Measurements from ENCODE around the gene TUBGCP3.

Gene TUBGCP3

DNA sequence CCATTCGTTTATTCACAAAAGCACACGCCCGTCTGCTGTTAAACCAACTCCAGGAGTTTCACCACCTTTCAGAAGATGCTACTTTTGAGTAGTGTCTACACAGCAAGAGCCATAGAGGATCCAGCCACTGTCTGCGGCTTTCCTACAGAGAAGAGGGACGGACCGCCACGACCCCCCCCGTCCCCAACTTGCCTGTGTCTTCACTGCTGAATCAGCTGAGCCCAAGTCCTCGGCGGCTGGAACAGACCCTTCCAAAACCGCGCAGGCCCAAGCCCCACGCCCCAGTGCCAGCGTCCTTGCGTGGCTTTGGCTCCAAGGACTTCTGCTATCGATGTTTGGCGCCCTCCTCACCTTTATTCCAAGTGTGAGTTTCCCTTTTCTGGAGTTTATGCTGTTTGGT, 146.7 kb downstream of the TUBGCP3 start:
- Mint-ChIP-seq H3K4me1 (peaks cover 6% of the 10 kb centered on the region), H3K36me3 (ENCODE audit: low read depth) (no peaks in the 10 kb centered on the region), H3K27ac (no peak overlapping the region), H3K9me3 (peaks cover 17% of the 10 kb centered on the region), H3K27me3 (ENCODE audit: low read depth, poor library complexity) (peaks cover 55% of the 10 kb centered on the region), H3K4me3 (no peak overlapping the region)
- DNase-seq = no peak
- TF ChIP-seq CTCF (IDR thresholded peaks at IDR 0.05) = no peak

GRCh38 chr13:112438515-112438914, 149.4 kb downstream of the TUBGCP3 start:
- H3K27me3 Mint-ChIP-seq (ENCODE audit: low read depth, poor library complexity) = peaks cover 43% of the 10 kb centered on the region
- peaks cover 3% of the 10 kb centered on the region for H3K4me1 Mint-ChIP-seq
- no peak overlapping the region for H3K4me3 Mint-ChIP-seq
- H3K9me3 Mint-ChIP-seq = peaks cover 17% of the 10 kb centered on the region
- no peak for TF ChIP-seq CTCF (IDR thresholded peaks at IDR 0.05)
- H3K27ac Mint-ChIP-seq = no peak overlapping the region
- DNase-seq = no peak
- no peaks in the 10 kb centered on the region for H3K36me3 Mint-ChIP-seq (ENCODE audit: low read depth)

DNA sequence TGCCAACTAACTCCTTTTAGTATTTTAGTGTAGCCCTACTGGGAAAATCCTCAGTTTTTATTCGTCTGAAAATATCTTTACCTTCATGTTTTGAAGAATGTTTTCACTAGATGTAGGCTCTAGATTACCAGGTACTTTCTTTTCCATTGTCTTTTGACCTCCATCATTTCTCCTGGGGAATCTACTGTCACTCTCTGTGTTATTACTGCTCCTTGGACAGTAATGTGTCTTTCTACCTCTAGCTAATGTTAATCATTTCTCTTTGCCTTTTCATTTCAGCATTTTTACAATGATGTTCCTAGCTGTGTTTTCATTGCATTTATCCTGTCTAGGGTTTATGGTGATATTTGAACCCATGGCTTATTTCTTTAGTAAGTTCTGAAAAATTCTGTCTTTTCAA, 149.9 kb downstream of the TUBGCP3 start:
- TF ChIP-seq CTCF (IDR thresholded peaks at IDR 0.05) = no peak
- H3K36me3 Mint-ChIP-seq (ENCODE audit: low read depth) = no peaks in the 10 kb centered on the region
- DNase-seq = no peak
- H3K4me1 Mint-ChIP-seq = no peaks in the 10 kb centered on the region
- no peak overlapping the region for H3K27ac Mint-ChIP-seq
- H3K9me3 Mint-ChIP-seq = peaks cover 17% of the 10 kb centered on the region
- H3K27me3 Mint-ChIP-seq (ENCODE audit: low read depth, poor library complexity) = peaks cover 38% of the 10 kb centered on the region
- H3K4me3 Mint-ChIP-seq = no peak overlapping the region

GRCh38 chr13:112435973-112436372, 152.0 kb downstream of the TUBGCP3 start:
- H3K27ac Mint-ChIP-seq = no peak overlapping the region
- H3K9me3 Mint-ChIP-seq = peaks cover 25% of the 10 kb centered on the region
- no peaks in the 10 kb centered on the region for H3K36me3 Mint-ChIP-seq (ENCODE audit: low read depth)
- peaks cover 44% of the 10 kb centered on the region for H3K27me3 Mint-ChIP-seq (ENCODE audit: low read depth, poor library complexity)
- H3K4me1 Mint-ChIP-seq = no peaks in the 10 kb centered on the region
- TF ChIP-seq CTCF (IDR thresholded peaks at IDR 0.05) = no peak
- H3K4me3 Mint-ChIP-seq = no peak overlapping the region
- no peak for DNase-seq
